Uterus (tissue), 2 donors: ENCODE data around the gene ANO6.

Source experiments
- POLR2A ChIP-seq, 2 donors: fragments of 450-650 bp; IDR thresholded peaks; one replicate each; pipeline ENCODE4 v1.6.1; 2016; ENCODE audit warnings: antibody characterized with exemption in 2 of 2, mild to moderate bottlenecking in 1 of 2, moderate library complexity in 1 of 2
- TF ChIP-seq, protein P1 (sequence below), 4 experiments: fragments of 200-600 bp in 2 of 4; fragments of 450-650 bp in 2 of 4; sonication (generic) in 2 of 4; IDR thresholded peaks; one replicate each; pipeline ENCODE4 v1.5.1; 2016 to 2019; ENCODE audit warnings: antibody characterized with exemption in 4 of 4, mild to moderate bottlenecking in 2 of 4, moderate library complexity in 1 of 4

- TF ChIP-seq, protein P1, sequence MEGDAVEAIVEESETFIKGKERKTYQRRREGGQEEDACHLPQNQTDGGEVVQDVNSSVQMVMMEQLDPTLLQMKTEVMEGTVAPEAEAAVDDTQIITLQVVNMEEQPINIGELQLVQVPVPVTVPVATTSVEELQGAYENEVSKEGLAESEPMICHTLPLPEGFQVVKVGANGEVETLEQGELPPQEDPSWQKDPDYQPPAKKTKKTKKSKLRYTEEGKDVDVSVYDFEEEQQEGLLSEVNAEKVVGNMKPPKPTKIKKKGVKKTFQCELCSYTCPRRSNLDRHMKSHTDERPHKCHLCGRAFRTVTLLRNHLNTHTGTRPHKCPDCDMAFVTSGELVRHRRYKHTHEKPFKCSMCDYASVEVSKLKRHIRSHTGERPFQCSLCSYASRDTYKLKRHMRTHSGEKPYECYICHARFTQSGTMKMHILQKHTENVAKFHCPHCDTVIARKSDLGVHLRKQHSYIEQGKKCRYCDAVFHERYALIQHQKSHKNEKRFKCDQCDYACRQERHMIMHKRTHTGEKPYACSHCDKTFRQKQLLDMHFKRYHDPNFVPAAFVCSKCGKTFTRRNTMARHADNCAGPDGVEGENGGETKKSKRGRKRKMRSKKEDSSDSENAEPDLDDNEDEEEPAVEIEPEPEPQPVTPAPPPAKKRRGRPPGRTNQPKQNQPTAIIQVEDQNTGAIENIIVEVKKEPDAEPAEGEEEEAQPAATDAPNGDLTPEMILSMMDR (IDR thresholded peaks at IDR 0.05): no peak
- no peak for TF ChIP-seq POLR2A (IDR thresholded peaks at IDR 0.05)
These were observed 138.0 kb downstream of the ANO6 start for GRCh38 chr12:45353944-45354343.
